Muscle layer of duodenum (tissue), 2 donors: Measurements from ENCODE around the gene TMEM154.

ENCODE experiments used
- H3K27ac ChIP-seq: one replicate; pipeline ENCODE4 v1.7.0; 2013; ENCODE audit warnings: mild to moderate bottlenecking, low read length
- H3K27me3 ChIP-seq: one replicate; pipeline ENCODE4 v1.7.0; 2013; ENCODE audit warnings: low read depth, mild to moderate bottlenecking, control low read depth, low read length
- H3K36me3 ChIP-seq, 2 donors: one replicate each; pipeline ENCODE4 v1.7.0; 2013; ENCODE audit warnings: low read length in 2 of 2, control low read depth in 1 of 2, mild to moderate bottlenecking in 1 of 2; ENCODE audit not compliant: insufficient read depth in 2 of 2, control insufficient read depth in 1 of 2
- H3K4me1 ChIP-seq, 2 donors: one replicate each; pipeline ENCODE4 v1.7.0; 2013; ENCODE audit warnings: low read length in 2 of 2, mild to moderate bottlenecking in 2 of 2, control low read depth in 1 of 2, moderate library complexity in 1 of 2; ENCODE audit not compliant: insufficient read depth in 2 of 2, control insufficient read depth in 1 of 2
- H3K4me3 ChIP-seq, 2 donors: one replicate each; pipeline ENCODE4 v1.7.0; 2013; ENCODE audit warnings: low read length in 2 of 2, low read depth in 1 of 2, mild to moderate bottlenecking in 1 of 2
- H3K9me3 ChIP-seq, 2 donors: one replicate each; pipeline ENCODE4 v1.7.0; 2013; ENCODE audit warnings: low read length in 2 of 2, control low read depth in 1 of 2, mild to moderate bottlenecking in 1 of 2; ENCODE audit not compliant: control insufficient read depth in 1 of 2
- donor health status: healthy.

Gene TMEM154

GRCh38 chr4:152643153-152644035 lies 36.4 kb downstream of the TMEM154 start:
- peak overlapping the region; percentile 45 for H3K27ac ChIP-seq
- H3K4me3 ChIP-seq = no peak overlapping the region

GRCh38 chr4:152640058-152640921 lies 39.5 kb downstream of the TMEM154 start:
- H3K9me3 ChIP-seq = no peaks in the 10 kb centered on the region

More at GRCh38 chr4:152643153-152644035, 36.4 kb downstream of the TMEM154 start:
- no peaks in the 10 kb centered on the region for H3K9me3 ChIP-seq
- H3K4me1 ChIP-seq = peaks cover 0 to 11% of the 10 kb centered on the region in 2 donors
- no peaks in the 10 kb centered on the region for H3K36me3 ChIP-seq
- H3K27me3 ChIP-seq = no peaks in the 10 kb centered on the region

GRCh38 chr4:152635851-152636250 lies 43.9 kb downstream of the TMEM154 start:
- Histone ChIP-seq H3K4me1 (no peaks in the 10 kb centered on the region), H3K27ac (no peak overlapping the region), H3K4me3 (no peak overlapping the region), H3K9me3 (no peaks in the 10 kb centered on the region), H3K27me3 (no peaks in the 10 kb centered on the region), H3K36me3 (no peaks in the 10 kb centered on the region)

More at GRCh38 chr4:152640058-152640921, 39.5 kb downstream of the TMEM154 start:
- Histone ChIP-seq H3K27me3 (no peaks in the 10 kb centered on the region), H3K27ac (no peak overlapping the region), H3K4me1 (peaks cover 0 to 11% of the 10 kb centered on the region in 2 donors), H3K4me3 (no peak overlapping the region), H3K36me3 (no peaks in the 10 kb centered on the region)

GRCh38 chr4:152634110-152634760 lies 45.6 kb downstream of the TMEM154 start:
- Histone ChIP-seq H3K4me3 (no peak overlapping the region), H3K27me3 (no peaks in the 10 kb centered on the region), H3K27ac (no peak overlapping the region), H3K4me1 (no peaks in the 10 kb centered on the region), H3K36me3 (no peaks in the 10 kb centered on the region), H3K9me3 (no peaks in the 10 kb centered on the region)

GRCh38 chr4:152633118-152633517 lies 46.7 kb downstream of the TMEM154 start:
- no peak overlapping the region for H3K27ac ChIP-seq
- H3K4me3 ChIP-seq = no peak overlapping the region
- no peaks in the 10 kb centered on the region for H3K9me3 ChIP-seq
- H3K27me3 ChIP-seq = no peaks in the 10 kb centered on the region
- H3K36me3 ChIP-seq = no peaks in the 10 kb centered on the region
- H3K4me1 ChIP-seq = no peaks in the 10 kb centered on the region

- Histone ChIP-seq H3K4me1 (no peaks in the 10 kb centered on the region), H3K27ac (no peak overlapping the region), H3K36me3 (no peaks in the 10 kb centered on the region), H3K27me3 (no peaks in the 10 kb centered on the region), H3K9me3 (no peaks in the 10 kb centered on the region), H3K4me3 (no peak overlapping the region)
Observed at GRCh38 chr4:152630324-152630723, 49.5 kb downstream of the TMEM154 start.

- H3K27ac ChIP-seq = no peak overlapping the region
- no peaks in the 10 kb centered on the region for H3K36me3 ChIP-seq
- H3K27me3 ChIP-seq = no peaks in the 10 kb centered on the region
- H3K4me3 ChIP-seq = no peak overlapping the region
- H3K9me3 ChIP-seq = no peaks in the 10 kb centered on the region
- no peaks in the 10 kb centered on the region for H3K4me1 ChIP-seq
Observed at GRCh38 chr4:152629908-152630307, 49.9 kb downstream of the TMEM154 start.

GRCh38 chr4:152628128-152628527 lies 51.7 kb downstream of the TMEM154 start:
- H3K4me1 ChIP-seq = no peaks in the 10 kb centered on the region
- H3K9me3 ChIP-seq = no peaks in the 10 kb centered on the region
- no peak overlapping the region for H3K27ac ChIP-seq
- H3K36me3 ChIP-seq = no peaks in the 10 kb centered on the region
- H3K4me3 ChIP-seq = no peak overlapping the region
- H3K27me3 ChIP-seq = no peaks in the 10 kb centered on the region

GRCh38 chr4:152626790-152627189 lies 53.0 kb downstream of the TMEM154 start:
- Histone ChIP-seq H3K27me3 (no peaks in the 10 kb centered on the region), H3K27ac (no peak overlapping the region), H3K4me3 (no peak overlapping the region), H3K9me3 (no peaks in the 10 kb centered on the region), H3K36me3 (no peaks in the 10 kb centered on the region), H3K4me1 (no peaks in the 10 kb centered on the region)

GRCh38 chr4:152620915-152621314 lies 58.9 kb downstream of the TMEM154 start:
- Histone ChIP-seq H3K4me1 (no peaks in the 10 kb centered on the region), H3K36me3 (no peaks in the 10 kb centered on the region), H3K27me3 (no peaks in the 10 kb centered on the region), H3K4me3 (no peak overlapping the region), H3K27ac (no peak overlapping the region), H3K9me3 (no peaks in the 10 kb centered on the region)

- no peaks in the 10 kb centered on the region for H3K9me3 ChIP-seq
- no peak overlapping the region for H3K4me3 ChIP-seq
- H3K27ac ChIP-seq = no peak overlapping the region
- H3K27me3 ChIP-seq = no peaks in the 10 kb centered on the region
- H3K36me3 ChIP-seq = no peaks in the 10 kb centered on the region
- H3K4me1 ChIP-seq = no peaks in the 10 kb centered on the region
Observed at GRCh38 chr4:152620218-152620617, 59.6 kb downstream of the TMEM154 start.
